ENCODE data around the gene GLIS1. TPM values are rescaled to one million over a fixed set of nuclear protein-coding genes. Genes with fewer than 3 reads are reported as not detected.

GLIS1 gene
- total RNA-seq (2021) (0.18 to 0.24 TPM (median 0.18 TPM) in 3 replicates), Bru-seq, nascent RNA (percentile 18 among the genes with signal in this experiment)
- long read RNA-seq, experiment 1, partial matches to known transcripts = 1 of 1 reads
- long read RNA-seq, experiment 1, other reads (novel, unspliced or antisense) = 0 of 1 reads
- long read RNA-seq, experiment 2 = 0 reads
- long read RNA-seq, experiment 3 = 0 reads

DNA sequence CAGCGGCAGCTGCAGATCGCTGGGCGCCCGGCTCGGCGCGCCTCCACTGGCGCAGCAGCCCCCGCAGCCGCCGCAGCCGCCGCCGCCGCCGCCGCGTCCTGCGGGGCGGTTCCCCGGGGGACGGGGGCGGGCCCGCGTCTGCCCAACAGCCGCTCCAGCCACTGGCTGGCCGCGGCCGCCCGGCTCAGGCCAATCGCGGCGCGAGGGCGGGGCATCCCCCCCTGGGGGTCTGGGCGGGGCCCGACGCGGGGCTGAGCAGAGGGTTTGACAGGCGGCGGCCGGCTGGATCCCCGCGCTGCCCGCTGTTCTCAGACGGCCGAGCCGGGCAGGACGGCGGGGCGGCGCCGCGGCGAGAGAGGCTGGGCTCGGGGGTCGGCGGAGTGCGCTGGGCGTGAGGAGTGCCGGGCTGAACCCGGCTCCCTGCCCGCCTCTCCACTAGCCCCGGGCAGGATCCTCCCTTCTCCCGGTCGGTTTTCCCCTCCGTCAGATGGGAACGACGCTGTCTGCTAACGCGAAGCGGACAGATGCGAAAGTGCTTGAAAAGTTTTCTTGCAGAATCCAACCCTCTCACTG lies at the start of gene GLIS1:
Gene GLIS1, minus strand, starts transcription at position 56 of the 573 bp plus-strand sequence. CDS start 1,100 bp downstream, outside the sequence.
- Mint-ChIP-seq H3K36me3 (no peaks in the 10 kb centered on the region), H3K9me3 (peaks cover 8% of the 10 kb centered on the region), H3K4me1 (peaks cover 7% of the 10 kb centered on the region), H3K27ac (no peak within 1 kb of the TSS), H3K27me3 (ENCODE audit: low read depth) (peaks cover 90% of the 10 kb centered on the region), H3K4me3 (peak within 1 kb of the TSS; percentile 64)
- TF ChIP-seq NFYB (CRISPR knock-in tag; conservative IDR thresholded peaks at IDR 0.05; ENCODE audit: low read depth) (peak; percentile 91), IRF2 (CRISPR knock-in tag; IDR thresholded peaks at IDR 0.05; ENCODE audit: borderline replicate concordance, low read depth) (no peak), SP1 (CRISPR knock-in tag; conservative IDR thresholded peaks at IDR 0.05) (peak; percentile 95)
- POLR2A ChIA-PET = no interaction called here
- DNase-seq (ENCODE audit: low spot score) (peak; percentile 93), ATAC-seq (peak; percentile 95)
- CTCF ChIA-PET = interaction anchor here (0.9 to 1.4 kb wide), 2 partner anchors 14 to 23 kb away, joined by 3 read pairs; no protein-coding TSS in a partner anchor

DNA sequence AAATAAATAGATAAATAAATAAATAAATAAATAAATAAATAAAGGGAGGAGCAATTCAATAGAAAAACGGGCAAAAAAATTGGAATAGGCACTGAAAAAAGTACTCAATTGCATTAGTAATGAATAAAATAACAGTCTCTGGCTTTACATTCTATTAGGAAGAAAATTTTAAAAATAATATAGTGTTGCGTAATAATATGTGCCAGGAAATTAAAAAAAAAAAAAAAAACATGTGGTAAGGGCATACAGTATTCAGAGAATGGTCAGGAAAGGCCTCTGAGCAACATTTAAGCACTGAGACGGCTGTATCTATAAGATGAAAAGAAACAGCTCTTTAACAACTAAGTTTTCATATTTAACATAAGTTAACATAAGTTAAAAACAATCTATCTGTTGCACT lies 48.7 kb upstream of the GLIS1 start:
- Mint-ChIP-seq H3K36me3 (peaks cover 67% of the 10 kb centered on the region), H3K27ac (no peak overlapping the region), H3K27me3 (ENCODE audit: low read depth) (no peaks in the 10 kb centered on the region), H3K9me3 (no peaks in the 10 kb centered on the region), H3K4me1 (no peaks in the 10 kb centered on the region), H3K4me3 (no peak overlapping the region)
- DNase-seq (ENCODE audit: low spot score) (no peak), ATAC-seq (no peak)
- ChIA-PET CTCF (interaction anchor here (1.0 kb wide), 1 partner anchor 23 kb away, joined by 3 read pairs; no protein-coding TSS in a partner anchor), POLR2A (no interaction called here)
- TF ChIP-seq HMGA2 (CRISPR knock-in tag; IDR thresholded peaks at IDR 0.05) (no peak), ZNF317 (CRISPR knock-in tag; IDR thresholded peaks at IDR 0.05; ENCODE audit: borderline replicate concordance, low read depth) (no peak), TEAD1 (CRISPR knock-in tag; IDR thresholded peaks at IDR 0.05) (no peak), NR2C2 (CRISPR knock-in tag; IDR thresholded peaks at IDR 0.05) (no peak), NR1H2 (CRISPR knock-in tag; IDR thresholded peaks at IDR 0.05) (no peak), ZNF121 (CRISPR knock-in tag; IDR thresholded peaks at IDR 0.05) (no peak), TP53 (CRISPR knock-in tag; IDR thresholded peaks at IDR 0.05) (no peak), TEAD4 (CRISPR knock-in tag; IDR thresholded peaks at IDR 0.05) (no peak), FOXJ3 (CRISPR knock-in tag; IDR thresholded peaks at IDR 0.05; ENCODE audit: borderline replicate concordance) (no peak), ATF1 (CRISPR knock-in tag; IDR thresholded peaks at IDR 0.05) (no peak), IRF2 (CRISPR knock-in tag; IDR thresholded peaks at IDR 0.05; ENCODE audit: borderline replicate concordance, low read depth) (no peak), NFE2L1 (CRISPR knock-in tag; IDR thresholded peaks at IDR 0.05) (no peak)
- TF ChIP-seq, protein P1, sequence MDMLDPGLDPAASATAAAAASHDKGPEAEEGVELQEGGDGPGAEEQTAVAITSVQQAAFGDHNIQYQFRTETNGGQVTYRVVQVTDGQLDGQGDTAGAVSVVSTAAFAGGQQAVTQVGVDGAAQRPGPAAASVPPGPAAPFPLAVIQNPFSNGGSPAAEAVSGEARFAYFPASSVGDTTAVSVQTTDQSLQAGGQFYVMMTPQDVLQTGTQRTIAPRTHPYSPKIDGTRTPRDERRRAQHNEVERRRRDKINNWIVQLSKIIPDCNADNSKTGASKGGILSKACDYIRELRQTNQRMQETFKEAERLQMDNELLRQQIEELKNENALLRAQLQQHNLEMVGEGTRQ (CRISPR knock-in tag; IDR thresholded peaks at IDR 0.05) = no peak
- TF ChIP-seq, protein P2, sequence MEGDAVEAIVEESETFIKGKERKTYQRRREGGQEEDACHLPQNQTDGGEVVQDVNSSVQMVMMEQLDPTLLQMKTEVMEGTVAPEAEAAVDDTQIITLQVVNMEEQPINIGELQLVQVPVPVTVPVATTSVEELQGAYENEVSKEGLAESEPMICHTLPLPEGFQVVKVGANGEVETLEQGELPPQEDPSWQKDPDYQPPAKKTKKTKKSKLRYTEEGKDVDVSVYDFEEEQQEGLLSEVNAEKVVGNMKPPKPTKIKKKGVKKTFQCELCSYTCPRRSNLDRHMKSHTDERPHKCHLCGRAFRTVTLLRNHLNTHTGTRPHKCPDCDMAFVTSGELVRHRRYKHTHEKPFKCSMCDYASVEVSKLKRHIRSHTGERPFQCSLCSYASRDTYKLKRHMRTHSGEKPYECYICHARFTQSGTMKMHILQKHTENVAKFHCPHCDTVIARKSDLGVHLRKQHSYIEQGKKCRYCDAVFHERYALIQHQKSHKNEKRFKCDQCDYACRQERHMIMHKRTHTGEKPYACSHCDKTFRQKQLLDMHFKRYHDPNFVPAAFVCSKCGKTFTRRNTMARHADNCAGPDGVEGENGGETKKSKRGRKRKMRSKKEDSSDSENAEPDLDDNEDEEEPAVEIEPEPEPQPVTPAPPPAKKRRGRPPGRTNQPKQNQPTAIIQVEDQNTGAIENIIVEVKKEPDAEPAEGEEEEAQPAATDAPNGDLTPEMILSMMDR (IDR thresholded peaks at IDR 0.05) = no peak
- TF ChIP-seq, protein P3, sequence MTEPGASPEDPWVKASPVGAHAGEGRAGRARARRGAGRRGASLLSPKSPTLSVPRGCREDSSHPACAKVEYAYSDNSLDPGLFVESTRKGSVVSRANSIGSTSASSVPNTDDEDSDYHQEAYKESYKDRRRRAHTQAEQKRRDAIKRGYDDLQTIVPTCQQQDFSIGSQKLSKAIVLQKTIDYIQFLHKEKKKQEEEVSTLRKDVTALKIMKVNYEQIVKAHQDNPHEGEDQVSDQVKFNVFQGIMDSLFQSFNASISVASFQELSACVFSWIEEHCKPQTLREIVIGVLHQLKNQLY (CRISPR knock-in tag; IDR thresholded peaks at IDR 0.05) = no peak
- TF ChIP-seq, protein P4, sequence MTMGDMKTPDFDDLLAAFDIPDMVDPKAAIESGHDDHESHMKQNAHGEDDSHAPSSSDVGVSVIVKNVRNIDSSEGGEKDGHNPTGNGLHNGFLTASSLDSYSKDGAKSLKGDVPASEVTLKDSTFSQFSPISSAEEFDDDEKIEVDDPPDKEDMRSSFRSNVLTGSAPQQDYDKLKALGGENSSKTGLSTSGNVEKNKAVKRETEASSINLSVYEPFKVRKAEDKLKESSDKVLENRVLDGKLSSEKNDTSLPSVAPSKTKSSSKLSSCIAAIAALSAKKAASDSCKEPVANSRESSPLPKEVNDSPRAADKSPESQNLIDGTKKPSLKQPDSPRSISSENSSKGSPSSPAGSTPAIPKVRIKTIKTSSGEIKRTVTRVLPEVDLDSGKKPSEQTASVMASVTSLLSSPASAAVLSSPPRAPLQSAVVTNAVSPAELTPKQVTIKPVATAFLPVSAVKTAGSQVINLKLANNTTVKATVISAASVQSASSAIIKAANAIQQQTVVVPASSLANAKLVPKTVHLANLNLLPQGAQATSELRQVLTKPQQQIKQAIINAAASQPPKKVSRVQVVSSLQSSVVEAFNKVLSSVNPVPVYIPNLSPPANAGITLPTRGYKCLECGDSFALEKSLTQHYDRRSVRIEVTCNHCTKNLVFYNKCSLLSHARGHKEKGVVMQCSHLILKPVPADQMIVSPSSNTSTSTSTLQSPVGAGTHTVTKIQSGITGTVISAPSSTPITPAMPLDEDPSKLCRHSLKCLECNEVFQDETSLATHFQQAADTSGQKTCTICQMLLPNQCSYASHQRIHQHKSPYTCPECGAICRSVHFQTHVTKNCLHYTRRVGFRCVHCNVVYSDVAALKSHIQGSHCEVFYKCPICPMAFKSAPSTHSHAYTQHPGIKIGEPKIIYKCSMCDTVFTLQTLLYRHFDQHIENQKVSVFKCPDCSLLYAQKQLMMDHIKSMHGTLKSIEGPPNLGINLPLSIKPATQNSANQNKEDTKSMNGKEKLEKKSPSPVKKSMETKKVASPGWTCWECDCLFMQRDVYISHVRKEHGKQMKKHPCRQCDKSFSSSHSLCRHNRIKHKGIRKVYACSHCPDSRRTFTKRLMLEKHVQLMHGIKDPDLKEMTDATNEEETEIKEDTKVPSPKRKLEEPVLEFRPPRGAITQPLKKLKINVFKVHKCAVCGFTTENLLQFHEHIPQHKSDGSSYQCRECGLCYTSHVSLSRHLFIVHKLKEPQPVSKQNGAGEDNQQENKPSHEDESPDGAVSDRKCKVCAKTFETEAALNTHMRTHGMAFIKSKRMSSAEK (CRISPR knock-in tag; IDR thresholded peaks at IDR 0.05; ENCODE audit: borderline replicate concordance) = no peak
- TF ChIP-seq, protein P5, sequence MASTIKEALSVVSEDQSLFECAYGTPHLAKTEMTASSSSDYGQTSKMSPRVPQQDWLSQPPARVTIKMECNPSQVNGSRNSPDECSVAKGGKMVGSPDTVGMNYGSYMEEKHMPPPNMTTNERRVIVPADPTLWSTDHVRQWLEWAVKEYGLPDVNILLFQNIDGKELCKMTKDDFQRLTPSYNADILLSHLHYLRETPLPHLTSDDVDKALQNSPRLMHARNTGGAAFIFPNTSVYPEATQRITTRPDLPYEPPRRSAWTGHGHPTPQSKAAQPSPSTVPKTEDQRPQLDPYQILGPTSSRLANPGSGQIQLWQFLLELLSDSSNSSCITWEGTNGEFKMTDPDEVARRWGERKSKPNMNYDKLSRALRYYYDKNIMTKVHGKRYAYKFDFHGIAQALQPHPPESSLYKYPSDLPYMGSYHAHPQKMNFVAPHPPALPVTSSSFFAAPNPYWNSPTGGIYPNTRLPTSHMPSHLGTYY (CRISPR knock-in tag; IDR thresholded peaks at IDR 0.05) = no peak
- TF ChIP-seq, protein P6, sequence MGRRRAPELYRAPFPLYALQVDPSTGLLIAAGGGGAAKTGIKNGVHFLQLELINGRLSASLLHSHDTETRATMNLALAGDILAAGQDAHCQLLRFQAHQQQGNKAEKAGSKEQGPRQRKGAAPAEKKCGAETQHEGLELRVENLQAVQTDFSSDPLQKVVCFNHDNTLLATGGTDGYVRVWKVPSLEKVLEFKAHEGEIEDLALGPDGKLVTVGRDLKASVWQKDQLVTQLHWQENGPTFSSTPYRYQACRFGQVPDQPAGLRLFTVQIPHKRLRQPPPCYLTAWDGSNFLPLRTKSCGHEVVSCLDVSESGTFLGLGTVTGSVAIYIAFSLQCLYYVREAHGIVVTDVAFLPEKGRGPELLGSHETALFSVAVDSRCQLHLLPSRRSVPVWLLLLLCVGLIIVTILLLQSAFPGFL (CRISPR knock-in tag; IDR thresholded peaks at IDR 0.05; ENCODE audit: borderline replicate concordance) = no peak
- TF ChIP-seq, protein P7, sequence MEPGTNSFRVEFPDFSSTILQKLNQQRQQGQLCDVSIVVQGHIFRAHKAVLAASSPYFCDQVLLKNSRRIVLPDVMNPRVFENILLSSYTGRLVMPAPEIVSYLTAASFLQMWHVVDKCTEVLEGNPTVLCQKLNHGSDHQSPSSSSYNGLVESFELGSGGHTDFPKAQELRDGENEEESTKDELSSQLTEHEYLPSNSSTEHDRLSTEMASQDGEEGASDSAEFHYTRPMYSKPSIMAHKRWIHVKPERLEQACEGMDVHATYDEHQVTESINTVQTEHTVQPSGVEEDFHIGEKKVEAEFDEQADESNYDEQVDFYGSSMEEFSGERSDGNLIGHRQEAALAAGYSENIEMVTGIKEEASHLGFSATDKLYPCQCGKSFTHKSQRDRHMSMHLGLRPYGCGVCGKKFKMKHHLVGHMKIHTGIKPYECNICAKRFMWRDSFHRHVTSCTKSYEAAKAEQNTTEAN (CRISPR knock-in tag; IDR thresholded peaks at IDR 0.05) = no peak
- TF ChIP-seq, protein P8, sequence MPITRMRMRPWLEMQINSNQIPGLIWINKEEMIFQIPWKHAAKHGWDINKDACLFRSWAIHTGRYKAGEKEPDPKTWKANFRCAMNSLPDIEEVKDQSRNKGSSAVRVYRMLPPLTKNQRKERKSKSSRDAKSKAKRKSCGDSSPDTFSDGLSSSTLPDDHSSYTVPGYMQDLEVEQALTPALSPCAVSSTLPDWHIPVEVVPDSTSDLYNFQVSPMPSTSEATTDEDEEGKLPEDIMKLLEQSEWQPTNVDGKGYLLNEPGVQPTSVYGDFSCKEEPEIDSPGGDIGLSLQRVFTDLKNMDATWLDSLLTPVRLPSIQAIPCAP (CRISPR knock-in tag; IDR thresholded peaks at IDR 0.05) = no peak
